ENCODE measurements around the gene HDAC2.

DNA sequence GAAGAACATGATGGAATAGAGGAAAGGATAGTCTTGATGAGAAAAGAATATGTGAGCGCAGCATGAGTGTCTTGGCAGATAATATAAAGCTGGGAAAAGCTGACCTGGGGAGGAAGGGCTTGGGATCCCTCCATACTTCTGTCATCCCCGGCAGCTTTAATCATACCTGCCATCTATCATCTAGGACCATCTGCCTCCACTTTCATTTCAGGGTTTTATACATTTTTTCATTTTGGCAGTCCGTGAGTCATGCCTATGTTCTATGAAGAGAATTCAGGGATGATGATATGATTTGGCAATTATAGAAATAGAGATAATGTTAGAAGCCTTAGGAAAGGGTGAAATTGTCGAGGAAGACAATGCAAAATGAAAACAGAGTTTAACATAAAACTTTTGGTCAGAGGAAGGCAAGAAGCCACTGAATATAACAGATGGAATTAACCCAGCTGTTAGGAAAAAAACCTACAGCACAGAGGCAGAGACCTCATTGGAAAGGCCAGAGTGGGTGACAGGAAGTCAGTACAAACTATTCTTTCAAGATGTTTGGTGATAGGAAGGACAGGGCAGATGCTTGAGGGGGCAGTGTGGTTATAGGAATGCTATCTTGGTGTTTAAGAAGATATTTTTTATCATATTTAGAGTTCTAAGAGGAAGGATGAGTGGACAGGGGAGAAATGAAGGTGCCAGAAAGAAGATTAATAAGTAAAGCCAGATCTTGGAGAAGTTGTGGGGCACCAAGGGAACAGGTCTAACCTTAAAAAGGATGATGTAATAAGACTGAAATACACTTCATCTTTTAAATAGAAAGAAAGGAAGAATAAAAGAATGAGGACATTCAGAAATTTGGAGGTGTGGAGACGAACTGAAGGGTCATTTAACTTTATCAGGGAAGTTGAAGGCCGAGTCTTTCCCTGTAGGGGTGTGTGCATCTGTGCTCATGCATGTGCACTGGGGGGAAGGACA lies 76.0 kb downstream of the HDAC2 start:
- TF ChIP-seq, protein P1, sequence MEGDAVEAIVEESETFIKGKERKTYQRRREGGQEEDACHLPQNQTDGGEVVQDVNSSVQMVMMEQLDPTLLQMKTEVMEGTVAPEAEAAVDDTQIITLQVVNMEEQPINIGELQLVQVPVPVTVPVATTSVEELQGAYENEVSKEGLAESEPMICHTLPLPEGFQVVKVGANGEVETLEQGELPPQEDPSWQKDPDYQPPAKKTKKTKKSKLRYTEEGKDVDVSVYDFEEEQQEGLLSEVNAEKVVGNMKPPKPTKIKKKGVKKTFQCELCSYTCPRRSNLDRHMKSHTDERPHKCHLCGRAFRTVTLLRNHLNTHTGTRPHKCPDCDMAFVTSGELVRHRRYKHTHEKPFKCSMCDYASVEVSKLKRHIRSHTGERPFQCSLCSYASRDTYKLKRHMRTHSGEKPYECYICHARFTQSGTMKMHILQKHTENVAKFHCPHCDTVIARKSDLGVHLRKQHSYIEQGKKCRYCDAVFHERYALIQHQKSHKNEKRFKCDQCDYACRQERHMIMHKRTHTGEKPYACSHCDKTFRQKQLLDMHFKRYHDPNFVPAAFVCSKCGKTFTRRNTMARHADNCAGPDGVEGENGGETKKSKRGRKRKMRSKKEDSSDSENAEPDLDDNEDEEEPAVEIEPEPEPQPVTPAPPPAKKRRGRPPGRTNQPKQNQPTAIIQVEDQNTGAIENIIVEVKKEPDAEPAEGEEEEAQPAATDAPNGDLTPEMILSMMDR (optimal IDR thresholded peaks at IDR 0.05 in 1 of 3, IDR thresholded peaks at IDR 0.05 in 1 of 3, conservative IDR thresholded peaks at IDR 0.05 in 1 of 3; ENCODE audit: extremely low read depth in 1 of 3, insufficient read depth in 2 of 3, low read length in 3 of 3) = no peak
- TF ChIP-seq EZH2 (IDR thresholded peaks at IDR 0.05; ENCODE audit: low read length) = no peak
